ENCODE data around the gene CORO1C.

The CORO1C gene

GRCh38 chr12:108724054-108724889, 7.0 kb downstream of the CORO1C start:
- DNase-seq: no peak

- DNase-seq: no peak
Measured at GRCh38 chr12:108722992-108723766, 8.1 kb downstream of the CORO1C start.

- no peak for DNase-seq
Measured at GRCh38 chr12:108722463-108722862, 8.9 kb downstream of the CORO1C start.

GRCh38 chr12:108721824-108722223, 9.5 kb downstream of the CORO1C start:
- DNase-seq: no peak

GRCh38 chr12:108720757-108721514, 10.4 kb downstream of the CORO1C start:
- no peak for DNase-seq

GRCh38 chr12:108717243-108717642, 14.1 kb downstream of the CORO1C start:
- no peak for DNase-seq

- no peak for DNase-seq
Measured at GRCh38 chr12:108714866-108715265, 16.5 kb downstream of the CORO1C start.

GRCh38 chr12:108713471-108713870, 17.8 kb downstream of the CORO1C start:
- DNase-seq: no peak

- DNase-seq: no peak
Measured at GRCh38 chr12:108712925-108713203, 18.5 kb downstream of the CORO1C start.

- DNase-seq: no peak
Measured at GRCh38 chr12:108712165-108712924, 19.0 kb downstream of the CORO1C start.

- no peak for DNase-seq
Measured at GRCh38 chr12:108711489-108712164, 19.7 kb downstream of the CORO1C start.

- no peak for DNase-seq
Measured at GRCh38 chr12:108709697-108710096, 21.6 kb downstream of the CORO1C start.

GRCh38 chr12:108704527-108704926, 26.8 kb downstream of the CORO1C start:
- no peak for DNase-seq

- no peak for DNase-seq
Measured at GRCh38 chr12:108702595-108703320, 28.6 kb downstream of the CORO1C start.

GRCh38 chr12:108701779-108702441, 29.4 kb downstream of the CORO1C start:
- DNase-seq: no peak

GRCh38 chr12:108700833-108701541, 30.3 kb downstream of the CORO1C start:
- no peak for DNase-seq

- DNase-seq: no peak
Measured at GRCh38 chr12:108699955-108700563, 31.3 kb downstream of the CORO1C start.

- DNase-seq: no peak
Measured at GRCh38 chr12:108697905-108698304, 33.4 kb downstream of the CORO1C start.

- no peak for DNase-seq
Measured at GRCh38 chr12:108696996-108697290, 34.4 kb downstream of the CORO1C start.

All from CD4-positive, alpha-beta T cell treated with Interleukin-10 for 1 hour (primary cell).